GM13976 (cell line): ENCODE measurements around the gene TEKT5.

ENCODE experiments used
- DNase-seq: peaks from one replicate; pipeline ENCODE4 v3.0.0; 2012; ENCODE audit warnings: low spot score
- in situ Hi-C: fragments of 300-500 bp; cut with MboI; formaldehyde crosslinking; loops from one replicate; pipeline ENCODE4 v1.12.0; 2022; ENCODE audit warnings: low sequenced_read_pairs, mixed read lengths, inconsistent platforms; ENCODE audit not compliant: unreplicated experiment
- TF ChIP-seq, protein P1 (sequence below): IDR thresholded peaks from 2 replicates; pipeline ENCODE4 v1.5.1; 2012; ENCODE audit warnings: borderline replicate concordance, mild to moderate bottlenecking; ENCODE audit not compliant: insufficient read depth; ENCODE audit errors: extremely low read depth, missing control alignments, control extremely low read depth

TEKT5 gene

DNA sequence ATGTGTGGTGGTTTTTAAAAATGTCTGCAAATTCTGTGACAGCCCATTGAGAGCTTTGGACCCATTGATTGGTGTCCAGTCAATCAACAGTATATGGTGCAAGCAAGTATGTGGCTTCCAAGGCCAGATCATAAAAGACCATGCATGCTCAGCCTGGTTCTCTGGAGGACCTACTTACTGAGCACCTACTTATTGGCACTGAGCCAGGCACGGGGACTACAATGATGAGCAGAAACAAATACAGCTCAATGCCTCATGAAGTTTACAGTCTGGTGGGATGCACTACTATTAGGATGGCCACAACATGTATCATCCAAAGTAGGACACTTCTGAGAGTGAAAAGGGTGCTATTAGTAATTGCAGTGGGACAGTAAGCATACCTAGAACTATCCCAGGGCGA is 107.1 kb downstream of the TEKT5 start:
- in situ Hi-C loops: no loop called here
- DNase-seq: no peak
- TF ChIP-seq, protein P1, sequence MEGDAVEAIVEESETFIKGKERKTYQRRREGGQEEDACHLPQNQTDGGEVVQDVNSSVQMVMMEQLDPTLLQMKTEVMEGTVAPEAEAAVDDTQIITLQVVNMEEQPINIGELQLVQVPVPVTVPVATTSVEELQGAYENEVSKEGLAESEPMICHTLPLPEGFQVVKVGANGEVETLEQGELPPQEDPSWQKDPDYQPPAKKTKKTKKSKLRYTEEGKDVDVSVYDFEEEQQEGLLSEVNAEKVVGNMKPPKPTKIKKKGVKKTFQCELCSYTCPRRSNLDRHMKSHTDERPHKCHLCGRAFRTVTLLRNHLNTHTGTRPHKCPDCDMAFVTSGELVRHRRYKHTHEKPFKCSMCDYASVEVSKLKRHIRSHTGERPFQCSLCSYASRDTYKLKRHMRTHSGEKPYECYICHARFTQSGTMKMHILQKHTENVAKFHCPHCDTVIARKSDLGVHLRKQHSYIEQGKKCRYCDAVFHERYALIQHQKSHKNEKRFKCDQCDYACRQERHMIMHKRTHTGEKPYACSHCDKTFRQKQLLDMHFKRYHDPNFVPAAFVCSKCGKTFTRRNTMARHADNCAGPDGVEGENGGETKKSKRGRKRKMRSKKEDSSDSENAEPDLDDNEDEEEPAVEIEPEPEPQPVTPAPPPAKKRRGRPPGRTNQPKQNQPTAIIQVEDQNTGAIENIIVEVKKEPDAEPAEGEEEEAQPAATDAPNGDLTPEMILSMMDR: no peak

DNA sequence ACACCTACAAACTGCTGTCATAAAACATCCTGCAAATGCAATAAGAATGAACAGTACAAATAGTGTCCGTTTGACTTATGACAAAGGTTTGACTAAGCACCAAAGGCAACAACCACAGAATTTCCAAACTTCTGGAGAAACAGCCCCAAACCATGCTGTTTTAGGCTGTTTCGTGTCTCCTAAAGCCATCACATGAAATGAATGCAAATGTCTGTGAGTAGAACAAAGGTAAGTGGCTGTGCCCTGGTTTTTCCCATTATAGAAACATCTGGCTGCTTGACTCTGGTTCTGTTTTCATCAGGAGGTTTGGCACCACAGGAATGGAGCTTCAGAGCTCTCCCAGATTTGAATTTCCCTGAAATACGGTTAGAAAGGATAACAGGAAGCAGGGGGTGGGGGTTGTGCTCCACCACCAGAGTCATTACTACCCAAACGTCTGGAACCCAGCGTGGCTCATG is 109.7 kb downstream of the TEKT5 start:
- DNase-seq: no peak
- TF ChIP-seq, protein P1: no peak
- in situ Hi-C loops: no loop called here

DNA sequence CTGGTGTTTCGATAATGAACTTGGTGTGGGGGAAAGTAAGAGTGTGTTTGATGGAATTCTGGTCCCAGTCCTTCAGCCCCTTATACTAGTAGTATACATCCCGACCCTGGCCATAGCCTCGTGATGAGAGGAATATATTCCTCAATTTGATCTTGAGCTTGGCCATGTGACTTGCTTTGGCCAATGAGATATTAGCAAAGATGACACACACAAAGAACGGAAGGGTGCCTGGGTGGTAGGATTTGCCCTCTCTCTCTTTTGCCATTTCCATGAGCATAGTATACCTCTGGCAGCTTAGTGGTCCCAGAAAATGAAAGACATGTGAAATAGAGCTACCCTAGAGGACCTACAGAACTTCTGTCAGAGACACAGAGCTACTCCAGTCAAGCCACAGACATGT is 111.5 kb downstream of the TEKT5 start:
- TF ChIP-seq, protein P1: no peak
- no peak for DNase-seq
- in situ Hi-C loops: no loop called here

DNA sequence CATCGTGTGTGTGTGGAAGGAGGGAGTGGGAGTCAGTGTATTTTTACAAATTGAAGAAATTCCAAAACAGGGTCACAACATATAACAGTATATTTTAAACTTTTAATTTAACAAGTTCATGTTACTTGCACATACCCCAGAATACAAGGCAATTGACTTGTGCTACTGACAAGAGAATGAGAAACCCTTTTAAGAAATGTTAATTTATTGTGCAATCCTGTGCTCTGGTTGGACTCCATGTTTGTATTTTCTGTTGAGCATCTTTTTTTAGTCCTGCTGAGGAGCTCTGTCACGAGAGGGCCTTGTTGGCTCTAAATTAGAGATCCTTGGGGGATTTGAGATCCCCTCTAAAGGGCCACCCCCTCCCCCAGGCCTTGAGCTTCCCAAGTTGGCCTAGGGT is 113.2 kb downstream of the TEKT5 start:
- no peak for DNase-seq
- in situ Hi-C loops: no loop called here
- TF ChIP-seq, protein P1: no peak

DNA sequence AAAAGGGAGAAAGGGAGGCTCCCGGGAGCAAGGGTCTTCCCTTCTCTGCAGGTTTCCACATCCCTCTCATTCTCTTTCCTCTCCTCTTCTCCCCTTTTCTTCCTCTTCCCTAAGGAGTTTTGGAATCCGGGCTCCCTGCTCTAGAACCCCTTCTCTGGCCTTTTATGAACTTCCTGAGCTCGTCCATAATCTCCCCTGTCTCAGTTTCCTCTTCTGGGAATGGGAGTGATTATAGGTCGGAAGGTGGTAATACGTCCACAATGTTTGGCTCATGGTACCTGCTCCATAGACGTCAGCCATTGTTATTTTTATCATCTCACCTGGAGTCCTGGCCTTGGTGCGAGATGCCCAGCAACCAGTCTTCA is 113.9 kb downstream of the TEKT5 start:
- TF ChIP-seq, protein P1: no peak
- no peak for DNase-seq
- in situ Hi-C loops: no loop called here

DNA sequence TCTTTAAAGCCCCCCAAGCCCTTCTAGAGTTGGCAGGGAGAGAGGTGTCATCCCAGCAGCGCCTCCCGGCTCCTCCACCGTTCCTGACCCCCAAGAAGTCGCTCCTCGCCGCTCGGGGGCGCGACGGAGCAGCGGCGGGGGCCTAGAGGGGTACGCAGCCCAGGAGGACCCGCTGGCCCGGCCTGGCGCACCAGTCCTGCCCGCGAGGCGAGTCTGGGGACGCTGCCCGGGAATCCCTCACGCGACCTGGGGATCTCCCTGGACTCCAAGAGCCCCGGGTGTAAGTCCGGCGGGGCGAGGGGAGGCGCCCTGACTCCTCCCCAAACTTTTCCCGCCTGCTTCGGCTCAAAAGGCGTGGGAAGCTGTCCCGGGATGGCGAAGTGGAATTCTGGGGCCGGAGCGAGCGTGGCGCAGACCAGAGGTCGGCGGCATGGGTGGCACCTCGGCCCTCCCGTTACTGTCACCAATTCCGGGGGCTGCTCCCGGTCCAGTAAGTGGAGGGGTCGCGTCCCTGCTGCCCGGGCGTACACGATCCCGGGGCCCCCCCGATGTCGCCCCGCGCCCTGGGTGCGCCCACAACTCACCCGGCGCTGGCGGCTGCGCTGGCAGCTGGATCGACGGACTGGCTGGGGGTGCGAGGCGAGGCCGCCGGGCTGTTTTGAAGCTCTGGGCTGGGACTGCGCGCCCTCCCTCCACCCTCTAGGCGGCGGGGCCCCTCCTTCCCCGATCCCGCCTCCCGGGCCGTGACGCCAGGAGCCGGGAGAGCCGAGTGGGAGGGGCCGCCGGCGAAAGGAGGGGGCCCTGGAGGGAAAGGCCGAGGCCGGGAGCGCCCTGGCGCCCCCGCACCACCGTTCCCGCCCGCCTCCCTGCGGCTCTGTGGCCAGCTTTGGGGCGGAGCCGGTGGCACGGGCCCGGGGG is 114.5 kb downstream of the TEKT5 start, which contains the start of gene EMP2:
Gene EMP2, minus strand, starts transcription at position 634 of the 918 bp plus-strand sequence. CDS start 32,981 bp downstream, outside the sequence.
- TF ChIP-seq, protein P1: peak; percentile 39
- DNase-seq: peak; percentile 73
- in situ Hi-C loops: no loop called here
